Upper lobe of left lung (tissue), 6 donors: ENCODE results near the gene ATP2B1. TPM values are rescaled to one million over a fixed set of nuclear protein-coding genes. Genes with fewer than 3 reads are reported as not detected.

Experiments used
- ATAC-seq, 2 donors: fragments of 200-7000 bp; cut with Tn5 transposase; one replicate each; pipeline ENCODE4 v1.9.1; 2022; ENCODE audit warnings: mild to moderate bottlenecking in 2 of 2, moderate library complexity in 2 of 2; ENCODE audit not compliant: low FRiP score in 2 of 2
- DNase-seq, 2 donors: peaks; one replicate each; pipeline ENCODE4 v3.0.0-alpha.2; 2019 to 2020
- H3K27ac ChIP-seq, 4 donors: fragments of 200-600 bp; sonication (generic); one replicate each; pipeline ENCODE4 v1.5.1; 2016 to 2019
- H3K27me3 ChIP-seq, 4 donors: fragments of 200-600 bp; sonication (generic); one replicate each; pipeline ENCODE4 v1.5.1; 2017 to 2019
- H3K36me3 ChIP-seq, 4 donors: fragments of 200-600 bp; sonication (generic); one replicate each; pipeline ENCODE4 v1.5.1; 2016 to 2019
- H3K4me1 ChIP-seq, 4 donors: fragments of 200-600 bp; sonication (generic); one replicate each; pipeline ENCODE4 v1.5.1; 2018 to 2019
- H3K4me3 ChIP-seq, 4 donors: fragments of 200-600 bp; sonication (generic); one replicate each; pipeline ENCODE4 v1.5.1; 2017 to 2019; ENCODE audit warnings: mild to moderate bottlenecking in 2 of 4, moderate library complexity in 1 of 4
- H3K9me3 ChIP-seq, 4 donors: fragments of 200-600 bp; sonication (generic); one replicate each; pipeline ENCODE4 v1.5.1; 2018 to 2019
- CTCF ChIP-seq, 6 experiments: fragments of 450-650 bp in 4 of 6; fragments of 200-600 bp in 2 of 6; sonication (generic) in 2 of 6; IDR thresholded peaks; one replicate each; pipeline ENCODE4 v1.5.1; 2016 to 2019; ENCODE audit warnings: antibody characterized with exemption in 6 of 6
- EP300 ChIP-seq, 4 donors: sonication (generic); formaldehyde crosslinking; IDR thresholded peaks; one replicate each; pipeline ENCODE4 v1.5.1; 2017; ENCODE audit warnings: antibody characterized with exemption in 4 of 4, control low read depth in 2 of 4
- POLR2A ChIP-seq, 4 donors: fragments of 450-650 bp; IDR thresholded peaks; one replicate each; pipeline ENCODE4 v1.5.1; 2016 to 2017; ENCODE audit warnings: antibody characterized with exemption in 4 of 4, mild to moderate bottlenecking in 2 of 4
- POLR2AphosphoS5 ChIP-seq, 2 donors: sonication (generic); formaldehyde crosslinking; IDR thresholded peaks; one replicate each; pipeline ENCODE4 v1.5.1; 2017; ENCODE audit warnings: antibody characterized with exemption in 2 of 2
- WGBS, 2 donors: methylation state at CpG; one replicate each; pipeline ENCODE4 v1.1.5; 2017 to 2018; 5-methylcytosine and 5-hydroxymethylcytosine counted together
- total RNA-seq, 6 donors: library from RNA; depleted of rRNA in 4 of 6; stranded (reverse); fragments of >200 nt in 4 of 6; gene quantifications; one replicate each; pipeline versions ENCODE4 v1.1.0 to v1.2.1, GENCODE V29; 2016 to 2021
- donor health status: DM: no; HTN: no; CAD: no; lungs with moderate emphysema.
- donor health status: DM: no; HTN: yes; CAD: no; lungs with severe emphysema.

ATP2B1 gene
- total RNA-seq, 6 donors from 2014 or later: 15.2 to 50.0 (median 36.3) TPM

GRCh38 chr12:89680409-89680808, 28.2 kb downstream of the ATP2B1 start:
- no peak for DNase-seq
- TF ChIP-seq POLR2AphosphoS5 (IDR thresholded peaks at IDR 0.05) (no peak), EP300 (IDR thresholded peaks at IDR 0.05) (no peak), POLR2A (IDR thresholded peaks at IDR 0.05) (no peak), CTCF (IDR thresholded peaks at IDR 0.05) (no peak)
- Histone ChIP-seq H3K4me3 (no peak overlapping the region), H3K4me1 (no peaks in the 10 kb centered on the region), H3K27ac (no peak overlapping the region), H3K36me3 (no peaks in the 10 kb centered on the region), H3K9me3 (peaks cover 5 to 20% (median 5%) of the 10 kb centered on the region in 4 donors), H3K27me3 (no peaks in the 10 kb centered on the region)
- WGBS, 2 donors: 93 to 96% methylated on average over 4 of the region's 4 CpGs
- ATAC-seq: no peak

- peaks cover 0 to under 1% (median 0%) of the 10 kb centered on the region in 4 donors for H3K4me1 ChIP-seq
- H3K9me3 ChIP-seq: peaks cover 5 to 20% (median 5%) of the 10 kb centered on the region in 4 donors
- ATAC-seq (no peak), DNase-seq (no peak)
- TF ChIP-seq EP300 (IDR thresholded peaks at IDR 0.05) (no peak), POLR2A (IDR thresholded peaks at IDR 0.05) (no peak), POLR2AphosphoS5 (IDR thresholded peaks at IDR 0.05) (no peak), CTCF (IDR thresholded peaks at IDR 0.05) (no peak)
- no peaks in the 10 kb centered on the region for H3K27me3 ChIP-seq
- no peaks in the 10 kb centered on the region for H3K36me3 ChIP-seq
- no peak overlapping the region for H3K4me3 ChIP-seq
- no peak overlapping the region for H3K27ac ChIP-seq
- 95 to 97% methylated on average over 2 of the region's 2 CpGs for WGBS, 2 donors
These were observed 29.0 kb downstream of the ATP2B1 start for GRCh38 chr12:89679631-89680030.

- ATAC-seq: no peak
- TF ChIP-seq CTCF (IDR thresholded peaks at IDR 0.05) (no peak), POLR2A (IDR thresholded peaks at IDR 0.05) (no peak), EP300 (IDR thresholded peaks at IDR 0.05) (no peak), POLR2AphosphoS5 (IDR thresholded peaks at IDR 0.05) (no peak)
- Histone ChIP-seq H3K36me3 (no peaks in the 10 kb centered on the region), H3K9me3 (peaks cover 5 to 20% (median 5%) of the 10 kb centered on the region in 4 donors), H3K4me1 (peaks cover 0 to 3% (median 0%) of the 10 kb centered on the region in 4 donors), H3K27me3 (no peaks in the 10 kb centered on the region), H3K27ac (no peak overlapping the region), H3K4me3 (no peak overlapping the region)
- DNase-seq: no peak
- 73 to 81% methylated on average over 2 of the region's 2 CpGs for WGBS, 2 donors
These were observed 30.4 kb downstream of the ATP2B1 start for GRCh38 chr12:89678225-89678624.

GRCh38 chr12:89676930-89677329, 31.7 kb downstream of the ATP2B1 start:
- Histone ChIP-seq H3K27me3 (no peaks in the 10 kb centered on the region), H3K9me3 (peaks cover under 1 to 11% (median 3%) of the 10 kb centered on the region in 4 donors), H3K27ac (no peak overlapping the region), H3K4me1 (peaks cover 0 to 3% (median 0%) of the 10 kb centered on the region in 4 donors), H3K36me3 (no peaks in the 10 kb centered on the region), H3K4me3 (no peak overlapping the region)
- DNase-seq (no peak), ATAC-seq (no peak)
- 89 to 95% methylated on average over 2 of the region's 2 CpGs for WGBS, 2 donors
- no peak for TF ChIP-seq EP300 (IDR thresholded peaks at IDR 0.05)
- TF ChIP-seq POLR2A (IDR thresholded peaks at IDR 0.05): no peak
- no peak for TF ChIP-seq CTCF (IDR thresholded peaks at IDR 0.05)
- no peak for TF ChIP-seq POLR2AphosphoS5 (IDR thresholded peaks at IDR 0.05)

- H3K4me1 ChIP-seq: peaks cover 0 to 3% (median 0%) of the 10 kb centered on the region in 4 donors
- ATAC-seq (no peak), DNase-seq (no peak)
- TF ChIP-seq CTCF (IDR thresholded peaks at IDR 0.05) (no peak), POLR2A (IDR thresholded peaks at IDR 0.05) (no peak), POLR2AphosphoS5 (IDR thresholded peaks at IDR 0.05) (no peak), EP300 (IDR thresholded peaks at IDR 0.05) (no peak)
- H3K36me3 ChIP-seq: no peaks in the 10 kb centered on the region
- 59 to 74% methylated on average over 2 of the region's 2 CpGs for WGBS, 2 donors
- H3K4me3 ChIP-seq: no peak overlapping the region
- H3K27ac ChIP-seq: no peak overlapping the region
- no peaks in the 10 kb centered on the region for H3K9me3 ChIP-seq
- no peaks in the 10 kb centered on the region for H3K27me3 ChIP-seq
These were observed 34.2 kb downstream of the ATP2B1 start for GRCh38 chr12:89674326-89674942.
